IMR-90 (cell line): Measurements from ENCODE around the gene KNTC1. TPM values are rescaled to one million over a fixed set of nuclear protein-coding genes. Genes with fewer than 3 reads are reported as not detected.

Experiments used
- ATAC-seq: fragments of 200-7000 bp; cut with Tn5 transposase; 2 replicates; pipeline ENCODE4 v1.9.1; 2020; ENCODE audit warnings: low read depth, mild to moderate bottlenecking, moderate library complexity
- BruUV-seq: library from RNA; stranded (reverse); fragments of 400-500 nt; replicated peaks from 2 replicates; lab custom pipeline; 2021; lab: Mats Ljungman, UMichigan
- CTCF ChIA-PET: fragments of 300-600 bp; formaldehyde crosslinking; extraction: SDS; loops from one replicate; lab custom pipeline; 2021; ENCODE audit warnings: antibody characterized with exemption; lab: Yijun Ruan, JAX
- POLR2A ChIA-PET: fragments of 300-600 bp; sonication (Branson Sonifier 250); formaldehyde crosslinking; loops from one replicate; lab custom pipeline; 2022; ENCODE audit warnings: antibody characterized with exemption; ENCODE audit not compliant: unreplicated experiment; lab: Charles Lee
- DNase-seq: peaks from one replicate; pipeline ENCODE4 v3.0.0; 2013
- H2AFZ ChIP-seq: replicated peaks from 2 replicates; pipeline ENCODE3; 2013; ENCODE audit warnings: low read length, mild to moderate bottlenecking; ENCODE audit not compliant: poor library complexity
- H2AK5ac ChIP-seq: 2 replicates; pipeline ENCODE4 v1.6.1; 2013; ENCODE audit warnings: low read depth, low read length, inconsistent platforms
- H2AK9ac ChIP-seq: replicated peaks from 2 replicates; pipeline ENCODE3; 2013; ENCODE audit warnings: mild to moderate bottlenecking, low read depth, low read length, moderate library complexity; ENCODE audit not compliant: poor library complexity
- H2BK120ac ChIP-seq: 2 replicates; pipeline ENCODE4 v1.6.1; 2013; ENCODE audit warnings: low read depth, low read length, inconsistent platforms
- H2BK15ac ChIP-seq: 3 replicates; pipeline ENCODE4 v1.6.1; 2013; ENCODE audit warnings: low read depth, low read length, inconsistent platforms
- H2BK20ac ChIP-seq: 2 replicates; pipeline ENCODE4 v1.6.1; 2013; ENCODE audit warnings: low read depth, mild to moderate bottlenecking, inconsistent platforms, low read length, moderate library complexity
- H2BK5ac ChIP-seq: 2 replicates; pipeline ENCODE4 v1.6.1; 2013; ENCODE audit warnings: mild to moderate bottlenecking, low read depth, low read length, inconsistent platforms; ENCODE audit not compliant: poor library complexity, severe bottlenecking
- H3K14ac ChIP-seq: replicated peaks from 2 replicates; pipeline ENCODE4 v1.6.1; 2013; ENCODE audit warnings: low read depth, low read length, inconsistent platforms
- H3K18ac ChIP-seq: 2 replicates; pipeline ENCODE4 v1.6.1; 2013; ENCODE audit warnings: low read depth, low read length, control low read depth
- H3K23ac ChIP-seq: 2 replicates; pipeline ENCODE4 v1.6.1; 2013; ENCODE audit warnings: low read depth, low read length, inconsistent platforms
- H3K27ac ChIP-seq: 2 replicates; pipeline ENCODE4 v1.5.1; 2013; ENCODE audit warnings: mild to moderate bottlenecking, control low read depth, low read length; ENCODE audit not compliant: insufficient read depth
- H3K27me3 ChIP-seq: 2 replicates; pipeline ENCODE4 v1.6.1; 2013; ENCODE audit warnings: low read length; ENCODE audit not compliant: control insufficient read depth, insufficient read depth
- H3K36me3 ChIP-seq: 2 replicates; pipeline ENCODE4 v1.6.1; 2013; ENCODE audit warnings: low read length, mixed read lengths; ENCODE audit not compliant: control insufficient read depth, insufficient read depth
- H3K4ac ChIP-seq: 2 replicates; pipeline ENCODE4 v1.6.1; 2013; ENCODE audit warnings: low read depth, low read length, inconsistent platforms
- H3K4me1 ChIP-seq: 2 replicates; pipeline ENCODE4 v1.6.1; 2013; ENCODE audit warnings: low read length, mixed read lengths; ENCODE audit not compliant: control insufficient read depth, insufficient read depth
- H3K4me2 ChIP-seq: 2 replicates; pipeline ENCODE4 v1.6.1; 2013; ENCODE audit warnings: low read depth, mild to moderate bottlenecking, control low read depth, low read length, moderate library complexity
- H3K4me3 ChIP-seq: 2 replicates; pipeline ENCODE4 v1.5.1; 2013; ENCODE audit warnings: low read depth, mild to moderate bottlenecking, control low read depth, low read length, moderate library complexity; ENCODE audit not compliant: insufficient read depth
- H3K56ac ChIP-seq: 2 replicates; pipeline ENCODE4 v1.6.1; 2013; ENCODE audit warnings: low read length, inconsistent platforms; ENCODE audit not compliant: insufficient read depth; ENCODE audit errors: extremely low read depth
- H3K79me1 ChIP-seq, 2 experiments: 2 replicates each; pipeline ENCODE4 v1.6.1; 2013; ENCODE audit warnings: low read length in 2 of 2, inconsistent platforms in 1 of 2, low read depth in 1 of 2
- H3K9ac ChIP-seq: 2 replicates; pipeline ENCODE4 v1.6.1; 2013; ENCODE audit warnings: low read depth, low read length, control low read depth
- H3K9me1 ChIP-seq: 2 replicates; pipeline ENCODE4 v1.6.1; 2013; ENCODE audit warnings: low read length, inconsistent platforms; ENCODE audit not compliant: insufficient read depth
- H3K9me3 ChIP-seq: 2 replicates; pipeline ENCODE4 v1.6.1; 2013; ENCODE audit warnings: low read length; ENCODE audit not compliant: control insufficient read depth, insufficient read depth
- H4K20me1 ChIP-seq: 2 replicates; pipeline ENCODE4 v1.6.1; 2013; ENCODE audit warnings: low read length, inconsistent platforms; ENCODE audit not compliant: insufficient read depth
- H4K5ac ChIP-seq: 2 replicates; pipeline ENCODE4 v1.6.1; 2013; ENCODE audit warnings: mild to moderate bottlenecking, low read depth, low read length, control low read depth
- H4K8ac ChIP-seq, 2 experiments: 2 replicates each; pipeline ENCODE4 v1.6.1; 2013; ENCODE audit warnings: low read depth in 2 of 2, low read length in 2 of 2, control low read depth in 1 of 2, inconsistent platforms in 1 of 2
- H4K91ac ChIP-seq: 2 replicates; pipeline ENCODE4 v1.6.1; 2013; ENCODE audit warnings: low read depth, low read length, inconsistent platforms; ENCODE audit not compliant: insufficient read depth
- CEBPB ChIP-seq: IDR thresholded peaks from 2 replicates; pipeline ENCODE4 v1.6.1; 2012; ENCODE audit warnings: low read depth, low read length, improper control_type of control experiment
- MAFK ChIP-seq: IDR thresholded peaks from 2 replicates; pipeline ENCODE4 v1.6.1; 2012; ENCODE audit warnings: low read depth, low read length, improper control_type of control experiment
- RCOR1 ChIP-seq: IDR thresholded peaks from 2 replicates; pipeline ENCODE4 v1.6.1; 2012; ENCODE audit warnings: mild to moderate bottlenecking, low read length, improper control_type of control experiment; ENCODE audit not compliant: insufficient replicate concordance
- WGBS, 2 experiments: methylation state at CpG; one replicate each; pipeline versions ENCODE4 v1.1.5 to v1.1.7; 2013; ENCODE audit warnings: missing lambda C conversion rate in 2 of 2; ENCODE audit not compliant: insufficient read length in 1 of 2; ENCODE audit errors: extremely low coverage in 2 of 2; 5-methylcytosine and 5-hydroxymethylcytosine counted together
- dilution Hi-C: fragments of 300-500 bp; cut with HindIII; formaldehyde crosslinking; loops from one replicate; pipeline ENCODE4 v1.14.3; 2018; ENCODE audit warnings: low sequenced_read_pairs; ENCODE audit not compliant: unreplicated experiment
- in situ Hi-C: fragments of 300-500 bp; cut with MboI; formaldehyde crosslinking; loops from 3 replicates; pipeline ENCODE4 v1.14.3; 2019; ENCODE audit warnings: low sequenced_read_pairs, inconsistent platforms, mixed read lengths
- intact Hi-C: fragments of 100-400 bp; cut with micrococcal nuclease; formaldehyde crosslinking; loops from 2 replicates; pipeline ENCODE4 v1.10.0; 2022
- polyA plus RNA-seq, 3 experiments: library from polyadenylated mRNA; depleted of rRNA; stranded (reverse); fragments of >200 nt; gene quantifications; 2 replicates each; pipeline ENCODE4 v1.2.3, GENCODE V29; 2012; ENCODE audit warnings: low replicate concordance in 1 of 3
- total RNA-seq: library from RNA; depleted of rRNA; stranded (reverse); fragments of >200 nt; gene quantifications from 2 replicates; pipeline ENCODE4 v1.2.3, GENCODE V29; 2012
- TF ChIP-seq, protein P1 (sequence below): fragments of 150-350 bp; IDR thresholded peaks from 2 replicates; pipeline ENCODE4 v1.6.1; 2016; ENCODE audit warnings: low read depth, mild to moderate bottlenecking, low read length, moderate library complexity, borderline replicate concordance

KNTC1 gene
- total and polyA plus RNA-seq, 2 of the 4 experiments (the other 2 are of a cell fraction), result 16.6 to 23.7 TPM

DNA sequence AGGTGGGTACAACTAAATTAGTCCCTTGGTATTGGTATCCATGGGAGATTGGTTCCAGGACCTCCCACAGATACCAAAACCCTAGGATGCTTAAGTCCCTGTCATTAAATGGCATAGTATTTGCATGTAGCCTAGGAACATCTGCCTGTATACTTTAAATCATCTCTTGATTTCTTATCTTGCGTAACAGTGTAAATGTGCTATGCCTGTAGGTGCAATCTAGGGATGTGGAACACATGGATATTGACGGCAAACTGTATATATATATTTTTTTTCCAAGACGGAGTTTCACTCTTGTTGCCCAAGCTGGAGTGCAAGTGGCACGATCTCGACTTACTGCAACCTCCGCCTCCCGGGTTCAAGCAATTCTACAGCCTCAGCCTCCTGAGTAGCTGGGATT, 1.5 kb downstream of the KNTC1 start:
- no peak overlapping the region for H4K91ac ChIP-seq
- no peak overlapping the region for H4K8ac ChIP-seq
- H3K36me3 ChIP-seq, result no peaks in the 10 kb centered on the region; the same call in 1 of the 2 replicates
- no peaks in the 10 kb centered on the region for H3K27me3 ChIP-seq
- no peak for DNase-seq
- H3K4me3 ChIP-seq, result no peak overlapping the region
- H3K9me1 ChIP-seq, result no peaks in the 10 kb centered on the region
- no peak overlapping the region for H2BK15ac ChIP-seq
- H3K4me2 ChIP-seq, result no peak overlapping the region
- H3K9ac ChIP-seq, result no peak overlapping the region
- no CpG with 5 or more reads among the region's 7 CpGs for WGBS, 2 experiments
- no peak for ATAC-seq
- no peak overlapping the region for H3K18ac ChIP-seq
- H2AK5ac ChIP-seq, result no peak overlapping the region
- dilution Hi-C loops (no loop called here), in situ Hi-C loops (no loop called here), intact Hi-C loops (no loop called here)
- no peak overlapping the region for H2AK9ac ChIP-seq
- H3K14ac ChIP-seq, result no peak overlapping the region
- H3K23ac ChIP-seq, result no peak overlapping the region
- TF ChIP-seq, protein P1, sequence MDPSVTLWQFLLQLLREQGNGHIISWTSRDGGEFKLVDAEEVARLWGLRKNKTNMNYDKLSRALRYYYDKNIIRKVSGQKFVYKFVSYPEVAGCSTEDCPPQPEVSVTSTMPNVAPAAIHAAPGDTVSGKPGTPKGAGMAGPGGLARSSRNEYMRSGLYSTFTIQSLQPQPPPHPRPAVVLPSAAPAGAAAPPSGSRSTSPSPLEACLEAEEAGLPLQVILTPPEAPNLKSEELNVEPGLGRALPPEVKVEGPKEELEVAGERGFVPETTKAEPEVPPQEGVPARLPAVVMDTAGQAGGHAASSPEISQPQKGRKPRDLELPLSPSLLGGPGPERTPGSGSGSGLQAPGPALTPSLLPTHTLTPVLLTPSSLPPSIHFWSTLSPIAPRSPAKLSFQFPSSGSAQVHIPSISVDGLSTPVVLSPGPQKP, result no peak
- TF ChIP-seq MAFK, result no peak
- no peak for TF ChIP-seq RCOR1
- peak; percentile 68 for TF ChIP-seq CEBPB
- CTCF ChIA-PET, result no interaction called here
- no peak overlapping the region; the same call in 1 of the 2 replicates for H3K56ac ChIP-seq
- no peak overlapping the region for H2BK5ac ChIP-seq
- no peaks in the 10 kb centered on the region; the same call in 1 of the 2 replicates for H3K4me1 ChIP-seq
- no peak overlapping the region for H2BK20ac ChIP-seq
- no peak overlapping the region for H3K27ac ChIP-seq
- peaks cover 25 to 34% of the 10 kb centered on the region in 2 experiments for H3K79me1 ChIP-seq
- H4K5ac ChIP-seq, result no peak overlapping the region
- no peaks in the 10 kb centered on the region for H3K9me3 ChIP-seq
- no peak overlapping the region for H3K4ac ChIP-seq
- H4K20me1 ChIP-seq, result peaks cover 23% of the 10 kb centered on the region
- no peak overlapping the region for H2BK120ac ChIP-seq
- BruUV-seq, result no TSS peak
- no peak overlapping the region for H2AFZ ChIP-seq
- POLR2A ChIA-PET, result no interaction called here
